ENCODE measurements around the gene ZNF157.

The ZNF157 gene

DNA sequence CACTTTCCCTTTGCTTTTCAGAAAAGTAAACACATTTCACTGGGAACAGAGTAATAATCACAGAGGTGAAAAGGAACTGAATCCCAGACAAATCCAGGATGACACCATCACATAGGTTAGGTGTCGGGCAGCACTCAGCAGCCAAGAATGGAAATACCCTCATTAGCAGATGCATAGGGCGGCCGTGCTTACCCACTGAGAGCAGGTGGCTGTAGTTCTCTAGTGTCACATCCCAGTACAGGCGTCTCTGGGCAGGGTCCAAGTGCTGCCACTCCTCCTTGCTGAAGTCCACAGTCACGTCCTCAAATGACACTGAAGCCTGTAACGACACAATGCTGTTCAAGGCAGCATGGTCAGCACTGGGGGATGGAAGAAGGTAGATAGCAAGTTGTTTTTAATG, 85.7 kb downstream of the ZNF157 start:
- H3K27me3 ChIP-seq (ENCODE audit: low read depth, low read length): no peaks in the 10 kb centered on the region
- no peak overlapping the region for H3K9ac ChIP-seq (ENCODE audit: low read length)
- no peaks in the 10 kb centered on the region for H3K79me2 ChIP-seq (ENCODE audit: low read length)
- TF ChIP-seq, protein P1, sequence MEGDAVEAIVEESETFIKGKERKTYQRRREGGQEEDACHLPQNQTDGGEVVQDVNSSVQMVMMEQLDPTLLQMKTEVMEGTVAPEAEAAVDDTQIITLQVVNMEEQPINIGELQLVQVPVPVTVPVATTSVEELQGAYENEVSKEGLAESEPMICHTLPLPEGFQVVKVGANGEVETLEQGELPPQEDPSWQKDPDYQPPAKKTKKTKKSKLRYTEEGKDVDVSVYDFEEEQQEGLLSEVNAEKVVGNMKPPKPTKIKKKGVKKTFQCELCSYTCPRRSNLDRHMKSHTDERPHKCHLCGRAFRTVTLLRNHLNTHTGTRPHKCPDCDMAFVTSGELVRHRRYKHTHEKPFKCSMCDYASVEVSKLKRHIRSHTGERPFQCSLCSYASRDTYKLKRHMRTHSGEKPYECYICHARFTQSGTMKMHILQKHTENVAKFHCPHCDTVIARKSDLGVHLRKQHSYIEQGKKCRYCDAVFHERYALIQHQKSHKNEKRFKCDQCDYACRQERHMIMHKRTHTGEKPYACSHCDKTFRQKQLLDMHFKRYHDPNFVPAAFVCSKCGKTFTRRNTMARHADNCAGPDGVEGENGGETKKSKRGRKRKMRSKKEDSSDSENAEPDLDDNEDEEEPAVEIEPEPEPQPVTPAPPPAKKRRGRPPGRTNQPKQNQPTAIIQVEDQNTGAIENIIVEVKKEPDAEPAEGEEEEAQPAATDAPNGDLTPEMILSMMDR (IDR thresholded peaks at IDR 0.05; ENCODE audit: low read depth, low read length): no peak
- no peak for TF ChIP-seq EZH2phosphoT487 (IDR thresholded peaks at IDR 0.05; ENCODE audit: low read depth)
- H3K36me3 ChIP-seq (replicated peaks; ENCODE audit: low read depth, low read length): peaks cover 34% of the 10 kb centered on the region
- no peak overlapping the region for H3K27ac ChIP-seq (ENCODE audit: low read length)
- no peak overlapping the region for H3K4me2 ChIP-seq (ENCODE audit: low read length)
- H2AFZ ChIP-seq (ENCODE audit: low read depth, low read length): no peak overlapping the region
- H3K4me3 ChIP-seq (ENCODE audit: low read length): no peak overlapping the region
- no peaks in the 10 kb centered on the region for H4K20me1 ChIP-seq (ENCODE audit: insufficient read depth, low read length)
- no peaks in the 10 kb centered on the region for H3K9me3 ChIP-seq (ENCODE audit: insufficient read depth, low read length)
- no peaks in the 10 kb centered on the region for H3K4me1 ChIP-seq (ENCODE audit: low read length)

DNA sequence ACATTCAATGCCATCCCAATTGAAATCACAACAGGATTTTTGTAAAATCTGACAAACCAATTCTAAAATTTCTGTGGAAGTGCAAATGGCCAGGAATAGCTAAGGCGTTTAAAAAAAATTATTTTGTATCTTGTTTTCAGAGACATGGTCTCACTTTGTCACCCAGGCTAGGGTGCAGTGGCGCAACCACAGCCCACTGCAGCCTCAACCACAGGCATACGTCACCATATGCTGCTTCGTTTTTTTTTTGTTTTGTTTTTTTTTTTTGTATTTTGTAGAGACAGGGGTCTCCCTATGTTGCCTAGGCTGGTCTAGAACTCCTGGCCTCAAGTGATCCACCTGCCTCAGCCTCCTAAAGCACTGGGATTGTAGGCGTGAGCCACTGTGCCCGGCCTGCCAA, 88.2 kb downstream of the ZNF157 start:
- Histone ChIP-seq H3K36me3 (replicated peaks; ENCODE audit: low read depth, low read length) (peaks cover 16% of the 10 kb centered on the region), H2AFZ (ENCODE audit: low read depth, low read length) (no peak overlapping the region), H3K4me3 (ENCODE audit: low read length) (no peak overlapping the region), H3K79me2 (ENCODE audit: low read length) (no peaks in the 10 kb centered on the region), H3K9ac (ENCODE audit: low read length) (no peak overlapping the region), H4K20me1 (ENCODE audit: insufficient read depth, low read length) (no peaks in the 10 kb centered on the region), H3K27ac (ENCODE audit: low read length) (no peak overlapping the region), H3K9me3 (ENCODE audit: insufficient read depth, low read length) (no peaks in the 10 kb centered on the region), H3K4me1 (ENCODE audit: low read length) (no peaks in the 10 kb centered on the region), H3K27me3 (ENCODE audit: low read depth, low read length) (no peaks in the 10 kb centered on the region), H3K4me2 (ENCODE audit: low read length) (no peak overlapping the region)
- TF ChIP-seq EZH2phosphoT487 (IDR thresholded peaks at IDR 0.05; ENCODE audit: low read depth): no peak
- TF ChIP-seq, protein P1 (IDR thresholded peaks at IDR 0.05; ENCODE audit: low read depth, low read length): no peak

DNA sequence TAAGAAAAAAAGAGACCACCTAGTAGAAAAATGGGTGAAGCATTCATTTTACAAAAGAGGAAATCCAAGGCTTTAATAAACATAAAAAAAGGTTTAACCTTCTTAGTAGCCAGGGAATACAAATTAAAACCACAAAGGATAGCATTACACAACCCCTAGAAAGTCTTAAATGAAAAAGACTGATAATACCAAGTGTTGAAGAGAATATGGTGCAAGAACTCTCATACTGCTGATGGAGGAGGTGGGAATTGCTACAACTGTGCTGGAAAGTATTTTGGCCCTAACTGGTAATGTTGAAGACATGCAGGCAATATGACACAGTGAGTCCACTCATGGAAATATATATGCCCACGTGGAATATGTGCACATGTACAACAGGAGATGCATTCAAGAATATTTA, 90.2 kb downstream of the ZNF157 start:
- no peak overlapping the region for H3K4me2 ChIP-seq (ENCODE audit: low read length)
- H3K9ac ChIP-seq (ENCODE audit: low read length): no peak overlapping the region
- TF ChIP-seq EZH2phosphoT487 (IDR thresholded peaks at IDR 0.05; ENCODE audit: low read depth): no peak
- TF ChIP-seq, protein P1 (IDR thresholded peaks at IDR 0.05; ENCODE audit: low read depth, low read length): no peak
- no peak overlapping the region for H3K4me3 ChIP-seq (ENCODE audit: low read length)
- peaks cover 11% of the 10 kb centered on the region for H3K36me3 ChIP-seq (replicated peaks; ENCODE audit: low read depth, low read length)
- no peak overlapping the region for H2AFZ ChIP-seq (ENCODE audit: low read depth, low read length)
- H3K79me2 ChIP-seq (ENCODE audit: low read length): no peaks in the 10 kb centered on the region
- H4K20me1 ChIP-seq (ENCODE audit: insufficient read depth, low read length): no peaks in the 10 kb centered on the region
- H3K27me3 ChIP-seq (ENCODE audit: low read depth, low read length): no peaks in the 10 kb centered on the region
- H3K9me3 ChIP-seq (ENCODE audit: insufficient read depth, low read length): no peaks in the 10 kb centered on the region
- no peak overlapping the region for H3K27ac ChIP-seq (ENCODE audit: low read length)
- H3K4me1 ChIP-seq (ENCODE audit: low read length): no peaks in the 10 kb centered on the region

Data from OCI-LY3 (cell line).